Muscle layer of duodenum (tissue), 2 donors: ENCODE measurements around the gene IL22RA2.

ENCODE experiments used
- H3K27ac ChIP-seq: one replicate; pipeline ENCODE4 v1.7.0; 2013; ENCODE audit warnings: mild to moderate bottlenecking, low read length
- H3K27me3 ChIP-seq: one replicate; pipeline ENCODE4 v1.7.0; 2013; ENCODE audit warnings: low read depth, mild to moderate bottlenecking, control low read depth, low read length
- H3K36me3 ChIP-seq, 2 donors: one replicate each; pipeline ENCODE4 v1.7.0; 2013; ENCODE audit warnings: low read length in 2 of 2, control low read depth in 1 of 2, mild to moderate bottlenecking in 1 of 2; ENCODE audit not compliant: insufficient read depth in 2 of 2, control insufficient read depth in 1 of 2
- H3K4me1 ChIP-seq, 2 donors: one replicate each; pipeline ENCODE4 v1.7.0; 2013; ENCODE audit warnings: low read length in 2 of 2, mild to moderate bottlenecking in 2 of 2, control low read depth in 1 of 2, moderate library complexity in 1 of 2; ENCODE audit not compliant: insufficient read depth in 2 of 2, control insufficient read depth in 1 of 2
- H3K4me3 ChIP-seq, 2 donors: one replicate each; pipeline ENCODE4 v1.7.0; 2013; ENCODE audit warnings: low read length in 2 of 2, low read depth in 1 of 2, mild to moderate bottlenecking in 1 of 2
- H3K9me3 ChIP-seq, 2 donors: one replicate each; pipeline ENCODE4 v1.7.0; 2013; ENCODE audit warnings: low read length in 2 of 2, control low read depth in 1 of 2, mild to moderate bottlenecking in 1 of 2; ENCODE audit not compliant: control insufficient read depth in 1 of 2
- donor health status: healthy.

Gene IL22RA2

GRCh38 chr6:137148306-137149034 is 25.0 kb downstream of the IL22RA2 start:
- H3K4me1 ChIP-seq = no peaks in the 10 kb centered on the region
- H3K4me3 ChIP-seq = no peak overlapping the region
- no peaks in the 10 kb centered on the region for H3K27me3 ChIP-seq
- no peaks in the 10 kb centered on the region for H3K36me3 ChIP-seq
- H3K27ac ChIP-seq = no peak overlapping the region
- no peaks in the 10 kb centered on the region for H3K9me3 ChIP-seq

- H3K27me3 ChIP-seq = no peaks in the 10 kb centered on the region
- no peaks in the 10 kb centered on the region for H3K36me3 ChIP-seq
- no peak overlapping the region for H3K27ac ChIP-seq
Observed at GRCh38 chr6:137147195-137147594, 26.2 kb downstream of the IL22RA2 start.

GRCh38 chr6:137146206-137146605 is 27.2 kb downstream of the IL22RA2 start:
- Histone ChIP-seq H3K9me3 (no peaks in the 10 kb centered on the region), H3K36me3 (no peaks in the 10 kb centered on the region), H3K4me3 (no peak overlapping the region), H3K4me1 (no peaks in the 10 kb centered on the region), H3K27me3 (no peaks in the 10 kb centered on the region), H3K27ac (no peak overlapping the region)

More at GRCh38 chr6:137147195-137147594, 26.2 kb downstream of the IL22RA2 start:
- H3K4me1 ChIP-seq = no peaks in the 10 kb centered on the region
- no peaks in the 10 kb centered on the region for H3K9me3 ChIP-seq
- H3K4me3 ChIP-seq = no peak overlapping the region

GRCh38 chr6:137145421-137145820 is 28.0 kb downstream of the IL22RA2 start:
- H3K27ac ChIP-seq = no peak overlapping the region
- H3K4me3 ChIP-seq = no peak overlapping the region
- H3K27me3 ChIP-seq = no peaks in the 10 kb centered on the region
- no peaks in the 10 kb centered on the region for H3K4me1 ChIP-seq
- no peaks in the 10 kb centered on the region for H3K9me3 ChIP-seq
- H3K36me3 ChIP-seq = no peaks in the 10 kb centered on the region

GRCh38 chr6:137136065-137136464 is 37.4 kb downstream of the IL22RA2 start:
- Histone ChIP-seq H3K4me1 (no peaks in the 10 kb centered on the region), H3K9me3 (peaks cover 0 to 4% of the 10 kb centered on the region in 2 donors), H3K4me3 (no peak overlapping the region)

GRCh38 chr6:137134483-137134882 is 39.0 kb downstream of the IL22RA2 start:
- no peak overlapping the region for H3K27ac ChIP-seq
- H3K27me3 ChIP-seq = no peaks in the 10 kb centered on the region
- no peaks in the 10 kb centered on the region for H3K4me1 ChIP-seq
- H3K9me3 ChIP-seq = peaks cover 0 to 4% of the 10 kb centered on the region in 2 donors
- no peak overlapping the region for H3K4me3 ChIP-seq
- no peaks in the 10 kb centered on the region for H3K36me3 ChIP-seq

More at GRCh38 chr6:137136065-137136464, 37.4 kb downstream of the IL22RA2 start:
- H3K36me3 ChIP-seq = no peaks in the 10 kb centered on the region
- no peaks in the 10 kb centered on the region for H3K27me3 ChIP-seq
- H3K27ac ChIP-seq = no peak overlapping the region

GRCh38 chr6:137133122-137133521 is 40.3 kb downstream of the IL22RA2 start:
- Histone ChIP-seq H3K36me3 (no peaks in the 10 kb centered on the region), H3K27me3 (no peaks in the 10 kb centered on the region), H3K4me1 (no peaks in the 10 kb centered on the region), H3K9me3 (peaks cover 0 to 10% of the 10 kb centered on the region in 2 donors), H3K27ac (no peak overlapping the region), H3K4me3 (no peak overlapping the region)

- Histone ChIP-seq H3K4me3 (no peak overlapping the region), H3K4me1 (no peaks in the 10 kb centered on the region), H3K27me3 (no peaks in the 10 kb centered on the region), H3K27ac (no peak overlapping the region), H3K9me3 (peaks cover 0 to 7% of the 10 kb centered on the region in 2 donors), H3K36me3 (no peaks in the 10 kb centered on the region)
Observed at GRCh38 chr6:137126875-137127485, 46.5 kb downstream of the IL22RA2 start.

- no peaks in the 10 kb centered on the region for H3K4me1 ChIP-seq
- peaks cover 4 to 8% of the 10 kb centered on the region in 2 donors for H3K9me3 ChIP-seq
- no peaks in the 10 kb centered on the region for H3K27me3 ChIP-seq
- no peak overlapping the region for H3K4me3 ChIP-seq
- no peaks in the 10 kb centered on the region for H3K36me3 ChIP-seq
- H3K27ac ChIP-seq = no peak overlapping the region
Observed at GRCh38 chr6:137123078-137123477, 50.4 kb downstream of the IL22RA2 start.

GRCh38 chr6:137122612-137123011 is 50.8 kb downstream of the IL22RA2 start:
- H3K4me1 ChIP-seq = no peaks in the 10 kb centered on the region
- no peak overlapping the region for H3K4me3 ChIP-seq
- no peaks in the 10 kb centered on the region for H3K27me3 ChIP-seq
- H3K27ac ChIP-seq = no peak overlapping the region
- no peaks in the 10 kb centered on the region for H3K36me3 ChIP-seq
- peaks cover 4 to 8% of the 10 kb centered on the region in 2 donors for H3K9me3 ChIP-seq

- no peak overlapping the region for H3K27ac ChIP-seq
Observed at GRCh38 chr6:137121401-137121997, 51.9 kb downstream of the IL22RA2 start.

More at GRCh38 chr6:137121401-137121997, 51.9 kb downstream of the IL22RA2 start:
- no peaks in the 10 kb centered on the region for H3K27me3 ChIP-seq
- no peaks in the 10 kb centered on the region for H3K36me3 ChIP-seq
- no peaks in the 10 kb centered on the region for H3K4me1 ChIP-seq
- H3K4me3 ChIP-seq = no peak overlapping the region
- H3K9me3 ChIP-seq = peaks cover 4 to 8% of the 10 kb centered on the region in 2 donors
